Measurements from ENCODE around the gene CACYBP. TPM values are rescaled to one million over a fixed set of nuclear protein-coding genes. Genes with fewer than 3 reads are reported as not detected.

The CACYBP gene
- total RNA-seq, 1 donor from 2014 or later: 95.0 TPM

GRCh38 chr1:174964261-174964971 lies 35.3 kb upstream of the CACYBP start:
- H3K4me3 Mint-ChIP-seq (ENCODE audit: unreplicated experiment): no peak overlapping the region
- no peaks in the 10 kb centered on the region for H3K27me3 Mint-ChIP-seq (ENCODE audit: low read depth, unreplicated experiment)
- no peak for TF ChIP-seq EZH2 (IDR thresholded peaks at IDR 0.05; ENCODE audit: insufficient read depth, low read length)
- TF ChIP-seq CTCF (IDR thresholded peaks at IDR 0.05; ENCODE audit: insufficient read depth, low read depth, low read length): no peak
- Histone ChIP-seq H2AFZ (ENCODE audit: low read depth, low read length) (no peak overlapping the region), H3K4me2 (ENCODE audit: low read length) (no peak overlapping the region), H3K9ac (ENCODE audit: low read length) (no peak overlapping the region), H3K4me1 (ENCODE audit: insufficient read depth, low read length) (peaks cover 17% of the 10 kb centered on the region), H3K27ac (ENCODE audit: low read depth, low read length) (no peak overlapping the region), H4K20me1 (ENCODE audit: insufficient read depth, low read length) (no peaks in the 10 kb centered on the region), H3K9me3 (ENCODE audit: insufficient read depth, low read depth, low read length) (no peaks in the 10 kb centered on the region), H3K79me2 (ENCODE audit: insufficient read depth, low read length) (no peaks in the 10 kb centered on the region), H3K36me3 (ENCODE audit: insufficient read depth, low read length) (no peaks in the 10 kb centered on the region), H3K27me3 (ENCODE audit: insufficient read depth, low read length) (peaks cover 26% of the 10 kb centered on the region), H3K4me3 (ENCODE audit: insufficient read depth, low read depth, low read length) (no peak overlapping the region)
- H3K4me1 Mint-ChIP-seq (ENCODE audit: low read depth, unreplicated experiment): peaks cover 54% of the 10 kb centered on the region
- H3K9me3 Mint-ChIP-seq (ENCODE audit: unreplicated experiment): no peaks in the 10 kb centered on the region
- FAIRE-seq: no peak
- no peak for DNase-seq (ENCODE audit: low read depth)
- no peaks in the 10 kb centered on the region for H3K36me3 Mint-ChIP-seq (ENCODE audit: low read depth, unreplicated experiment)
- H3K27ac Mint-ChIP-seq (ENCODE audit: unreplicated experiment): peak overlapping the region; percentile 77

GRCh38 chr1:174964972-174965361 lies 34.8 kb upstream of the CACYBP start:
- Mint-ChIP-seq H3K4me3 (ENCODE audit: unreplicated experiment) (no peak overlapping the region), H3K9me3 (ENCODE audit: unreplicated experiment) (no peaks in the 10 kb centered on the region), H3K36me3 (ENCODE audit: low read depth, unreplicated experiment) (no peaks in the 10 kb centered on the region), H3K27me3 (ENCODE audit: low read depth, unreplicated experiment) (no peaks in the 10 kb centered on the region), H3K27ac (ENCODE audit: unreplicated experiment) (peak overlapping the region; percentile 77), H3K4me1 (ENCODE audit: low read depth, unreplicated experiment) (peaks cover 60% of the 10 kb centered on the region)
- Histone ChIP-seq H3K79me2 (ENCODE audit: insufficient read depth, low read length) (no peaks in the 10 kb centered on the region), H3K27ac (ENCODE audit: low read depth, low read length) (no peak overlapping the region), H3K36me3 (ENCODE audit: insufficient read depth, low read length) (no peaks in the 10 kb centered on the region), H3K4me3 (ENCODE audit: insufficient read depth, low read depth, low read length) (no peak overlapping the region), H2AFZ (ENCODE audit: low read depth, low read length) (no peak overlapping the region), H4K20me1 (ENCODE audit: insufficient read depth, low read length) (no peaks in the 10 kb centered on the region), H3K4me1 (ENCODE audit: insufficient read depth, low read length) (peaks cover 23% of the 10 kb centered on the region), H3K9me3 (ENCODE audit: insufficient read depth, low read depth, low read length) (no peaks in the 10 kb centered on the region), H3K4me2 (ENCODE audit: low read length) (no peak overlapping the region), H3K27me3 (ENCODE audit: insufficient read depth, low read length) (peaks cover 26% of the 10 kb centered on the region), H3K9ac (ENCODE audit: low read length) (no peak overlapping the region)
- TF ChIP-seq EZH2 (IDR thresholded peaks at IDR 0.05; ENCODE audit: insufficient read depth, low read length) (no peak), CTCF (IDR thresholded peaks at IDR 0.05; ENCODE audit: insufficient read depth, low read depth, low read length) (no peak)
- FAIRE-seq (no peak), DNase-seq (ENCODE audit: low read depth) (no peak)

GRCh38 chr1:174965362-174966007 lies 34.3 kb upstream of the CACYBP start:
- Histone ChIP-seq H3K27ac (ENCODE audit: low read depth, low read length) (no peak overlapping the region), H4K20me1 (ENCODE audit: insufficient read depth, low read length) (no peaks in the 10 kb centered on the region), H3K4me3 (ENCODE audit: insufficient read depth, low read depth, low read length) (no peak overlapping the region), H3K27me3 (ENCODE audit: insufficient read depth, low read length) (peaks cover 26% of the 10 kb centered on the region), H3K36me3 (ENCODE audit: insufficient read depth, low read length) (no peaks in the 10 kb centered on the region), H3K9ac (ENCODE audit: low read length) (no peak overlapping the region), H3K4me2 (ENCODE audit: low read length) (no peak overlapping the region), H2AFZ (ENCODE audit: low read depth, low read length) (no peak overlapping the region), H3K4me1 (ENCODE audit: insufficient read depth, low read length) (peaks cover 26% of the 10 kb centered on the region), H3K9me3 (ENCODE audit: insufficient read depth, low read depth, low read length) (no peaks in the 10 kb centered on the region), H3K79me2 (ENCODE audit: insufficient read depth, low read length) (no peaks in the 10 kb centered on the region)
- DNase-seq (ENCODE audit: low read depth) (no peak), FAIRE-seq (no peak)
- Mint-ChIP-seq H3K27me3 (ENCODE audit: low read depth, unreplicated experiment) (no peaks in the 10 kb centered on the region), H3K4me3 (ENCODE audit: unreplicated experiment) (peak overlapping the region; percentile 41), H3K4me1 (ENCODE audit: low read depth, unreplicated experiment) (peaks cover 65% of the 10 kb centered on the region), H3K27ac (ENCODE audit: unreplicated experiment) (peak overlapping the region; percentile 77), H3K9me3 (ENCODE audit: unreplicated experiment) (no peaks in the 10 kb centered on the region), H3K36me3 (ENCODE audit: low read depth, unreplicated experiment) (no peaks in the 10 kb centered on the region)
- TF ChIP-seq EZH2 (IDR thresholded peaks at IDR 0.05; ENCODE audit: insufficient read depth, low read length): no peak
- TF ChIP-seq CTCF (IDR thresholded peaks at IDR 0.05; ENCODE audit: insufficient read depth, low read depth, low read length): no peak

All from astrocyte (in vitro differentiated cells and primary cell).